Stomach smooth muscle (tissue), 2 donors: ENCODE measurements around the gene EPS15.

Experiments
- H3K27ac ChIP-seq: one replicate; pipeline ENCODE4 v1.7.0; 2013; ENCODE audit warnings: mild to moderate bottlenecking, low read length, inconsistent platforms
- H3K27me3 ChIP-seq, 2 donors: one replicate each; pipeline ENCODE4 v1.7.0; 2013; ENCODE audit warnings: low read length in 2 of 2; ENCODE audit not compliant: insufficient read depth in 2 of 2, control insufficient read depth in 1 of 2
- H3K36me3 ChIP-seq, 2 donors: one replicate each; pipeline ENCODE4 v1.7.0; 2013; ENCODE audit warnings: low read length in 2 of 2; ENCODE audit not compliant: control insufficient read depth in 2 of 2, insufficient read depth in 2 of 2
- H3K4me1 ChIP-seq: one replicate; pipeline ENCODE4 v1.7.0; 2013; ENCODE audit warnings: low read length; ENCODE audit not compliant: control insufficient read depth, insufficient read depth
- H3K4me3 ChIP-seq, 2 donors: one replicate each; pipeline ENCODE4 v1.7.0; 2013; ENCODE audit warnings: low read length in 2 of 2
- H3K9ac ChIP-seq, 2 donors: one replicate each; pipeline ENCODE4 v1.7.0; 2013; ENCODE audit warnings: low read length in 2 of 2, mild to moderate bottlenecking in 1 of 2
- H3K9me3 ChIP-seq, 2 donors: one replicate each; pipeline ENCODE4 v1.7.0; 2013; ENCODE audit warnings: low read length in 2 of 2; ENCODE audit not compliant: control insufficient read depth in 2 of 2
- donor health status: healthy.
- donor health status: Pancreatic carcinoma.

The EPS15 gene

GRCh38 chr1:51558375-51558924 lies 39.4 kb upstream of the EPS15 start:
- H3K27ac ChIP-seq, result no peak overlapping the region
- H3K9ac ChIP-seq, result no peak overlapping the region
- no peaks in the 10 kb centered on the region for H3K9me3 ChIP-seq
- H3K27me3 ChIP-seq, result no peaks in the 10 kb centered on the region
- no peak overlapping the region for H3K4me3 ChIP-seq
- H3K4me1 ChIP-seq, result no peaks in the 10 kb centered on the region
- H3K36me3 ChIP-seq, result no peaks in the 10 kb centered on the region

GRCh38 chr1:51557168-51557567 lies 38.1 kb upstream of the EPS15 start:
- Histone ChIP-seq H3K27me3 (no peaks in the 10 kb centered on the region), H3K9me3 (no peaks in the 10 kb centered on the region), H3K27ac (no peak overlapping the region), H3K4me3 (no peak overlapping the region), H3K36me3 (no peaks in the 10 kb centered on the region), H3K4me1 (no peaks in the 10 kb centered on the region), H3K9ac (no peak overlapping the region)

DNA sequence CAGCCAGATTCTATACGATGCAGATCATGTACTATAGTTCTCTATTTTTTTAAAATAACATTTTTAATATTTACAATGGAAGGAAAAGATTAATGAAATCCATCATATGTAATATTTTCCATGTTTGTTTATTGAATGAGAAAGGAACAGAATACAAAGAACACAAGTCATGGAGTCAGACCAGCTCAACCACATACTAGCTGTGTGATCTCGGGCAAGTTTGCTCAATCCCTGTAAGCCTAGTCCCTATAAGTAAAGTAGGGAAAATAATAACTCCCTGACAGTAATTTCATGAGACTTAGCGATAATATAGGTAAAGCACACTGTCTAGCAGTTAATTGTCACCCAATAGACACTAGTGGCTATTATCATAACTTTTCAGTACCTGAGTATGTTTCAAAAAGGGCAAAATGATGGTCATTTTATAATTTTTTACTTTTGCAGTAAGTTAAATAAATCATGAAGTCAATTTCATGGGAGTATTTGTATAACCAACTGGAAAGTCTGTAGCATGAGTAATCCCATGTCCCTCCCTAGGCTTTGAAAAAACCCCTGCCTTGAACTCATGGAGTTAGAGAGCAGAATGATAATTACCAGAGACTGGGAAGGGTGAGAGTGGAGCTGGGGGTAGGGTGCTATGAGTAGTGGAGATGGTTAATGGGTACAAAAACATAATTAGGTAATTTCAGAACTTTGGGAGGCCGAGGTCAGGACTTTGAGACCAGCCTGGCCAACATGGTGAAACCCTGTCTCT lies 37.0 kb upstream of the EPS15 start:
- no peaks in the 10 kb centered on the region for H3K36me3 ChIP-seq
- H3K9me3 ChIP-seq, result no peaks in the 10 kb centered on the region
- H3K4me1 ChIP-seq, result no peaks in the 10 kb centered on the region
- no peaks in the 10 kb centered on the region for H3K27me3 ChIP-seq
- H3K9ac ChIP-seq, result no peak overlapping the region
- H3K4me3 ChIP-seq, result no peak overlapping the region
- no peak overlapping the region for H3K27ac ChIP-seq

DNA sequence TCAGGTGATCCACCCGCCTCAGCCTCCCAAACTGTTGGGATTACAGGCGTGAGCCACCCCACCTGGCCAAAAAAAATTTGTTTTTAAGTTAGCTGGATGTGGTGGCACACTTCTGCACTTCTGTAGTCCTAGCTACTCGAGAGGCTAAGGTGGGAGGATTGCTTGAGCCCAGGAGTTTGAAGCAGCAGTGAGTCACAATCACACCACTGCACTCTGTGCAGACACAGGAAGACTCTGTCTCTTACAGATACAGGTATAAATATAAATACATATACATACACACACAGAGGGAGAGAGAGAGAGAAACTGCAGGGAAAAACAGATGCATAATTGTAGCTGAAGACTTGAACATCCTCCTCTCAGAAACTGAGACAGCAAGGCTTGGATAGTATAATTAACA lies 34.8 kb upstream of the EPS15 start:
- no peaks in the 10 kb centered on the region for H3K36me3 ChIP-seq
- H3K27me3 ChIP-seq, result no peaks in the 10 kb centered on the region
- no peak overlapping the region for H3K4me3 ChIP-seq
- no peaks in the 10 kb centered on the region for H3K9me3 ChIP-seq
- H3K27ac ChIP-seq, result no peak overlapping the region
- no peaks in the 10 kb centered on the region for H3K4me1 ChIP-seq
- no peak overlapping the region for H3K9ac ChIP-seq

GRCh38 chr1:51552929-51553807 lies 34.1 kb upstream of the EPS15 start:
- Histone ChIP-seq H3K4me1 (no peaks in the 10 kb centered on the region), H3K36me3 (no peaks in the 10 kb centered on the region), H3K27ac (no peak overlapping the region), H3K9me3 (no peaks in the 10 kb centered on the region), H3K9ac (no peak overlapping the region), H3K4me3 (no peak overlapping the region), H3K27me3 (no peaks in the 10 kb centered on the region)

- H3K4me1 ChIP-seq, result no peaks in the 10 kb centered on the region
- H3K36me3 ChIP-seq, result no peaks in the 10 kb centered on the region
- no peaks in the 10 kb centered on the region for H3K9me3 ChIP-seq
- no peaks in the 10 kb centered on the region for H3K27me3 ChIP-seq
- no peak overlapping the region for H3K4me3 ChIP-seq
- H3K27ac ChIP-seq, result no peak overlapping the region
- H3K9ac ChIP-seq, result no peak overlapping the region
Observed at GRCh38 chr1:51551848-51552296, 32.8 kb upstream of the EPS15 start.

DNA sequence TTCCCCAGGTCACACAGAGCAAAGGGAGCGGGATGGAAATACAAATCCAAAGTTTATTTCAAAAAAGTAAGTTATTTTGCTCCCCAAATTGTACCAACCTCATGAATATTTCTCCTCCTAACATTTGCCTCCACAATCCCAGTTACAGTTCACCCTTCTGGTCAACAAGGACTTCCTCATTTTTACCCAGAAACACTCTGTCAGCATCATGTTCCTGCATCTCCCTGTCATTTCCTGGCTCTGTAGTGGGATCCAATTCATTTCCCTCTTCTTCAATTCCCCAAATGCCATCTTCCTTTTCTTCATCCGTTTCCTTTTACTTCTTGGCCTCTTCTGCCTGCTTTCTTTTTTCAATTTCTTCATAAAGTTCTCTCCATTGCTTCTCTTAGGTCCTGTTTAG lies 32.0 kb upstream of the EPS15 start:
- H3K4me3 ChIP-seq, result no peak overlapping the region
- H3K9ac ChIP-seq, result no peak overlapping the region
- no peak overlapping the region for H3K27ac ChIP-seq
- H3K4me1 ChIP-seq, result no peaks in the 10 kb centered on the region
- H3K9me3 ChIP-seq, result no peaks in the 10 kb centered on the region
- no peaks in the 10 kb centered on the region for H3K27me3 ChIP-seq
- H3K36me3 ChIP-seq, result no peaks in the 10 kb centered on the region

- no peaks in the 10 kb centered on the region for H3K4me1 ChIP-seq
- H3K27ac ChIP-seq, result no peak overlapping the region
- no peaks in the 10 kb centered on the region for H3K9me3 ChIP-seq
- no peak overlapping the region for H3K4me3 ChIP-seq
- no peak overlapping the region for H3K9ac ChIP-seq
- no peaks in the 10 kb centered on the region for H3K36me3 ChIP-seq
- H3K27me3 ChIP-seq, result no peaks in the 10 kb centered on the region
Observed at GRCh38 chr1:51549901-51550300, 30.8 kb upstream of the EPS15 start.

DNA sequence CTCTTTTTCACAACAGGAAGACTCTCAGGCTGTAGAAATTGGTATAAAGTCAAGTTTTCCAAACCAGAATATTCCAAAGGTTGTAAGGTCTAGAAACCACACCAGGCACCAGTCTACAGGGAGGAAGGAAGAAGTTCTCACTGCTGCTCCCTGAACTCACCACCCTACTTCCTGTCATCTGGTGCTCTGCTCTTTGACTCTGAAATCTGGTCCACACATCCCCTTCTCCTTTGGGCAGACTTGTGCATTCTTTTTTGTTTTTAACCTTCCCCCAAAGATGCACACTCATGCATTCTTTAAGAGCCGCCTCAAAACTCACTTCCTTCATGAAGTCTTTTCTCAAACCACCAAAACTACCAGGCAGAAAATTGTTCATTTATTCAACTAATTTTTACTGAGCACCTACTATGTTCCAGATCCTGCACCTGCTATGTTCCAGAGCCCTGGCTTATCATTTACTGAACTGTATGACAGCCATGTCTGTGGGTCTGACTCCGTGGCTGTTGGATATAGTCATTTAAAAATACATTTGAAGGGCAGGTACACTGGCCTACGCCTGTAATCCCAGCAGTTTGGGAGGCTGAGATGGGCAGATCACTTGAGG lies 30.1 kb upstream of the EPS15 start:
- H3K4me1 ChIP-seq, result no peaks in the 10 kb centered on the region
- H3K27ac ChIP-seq, result no peak overlapping the region
- H3K9ac ChIP-seq, result no peak overlapping the region
- H3K9me3 ChIP-seq, result no peaks in the 10 kb centered on the region
- H3K36me3 ChIP-seq, result no peaks in the 10 kb centered on the region
- no peaks in the 10 kb centered on the region for H3K27me3 ChIP-seq
- H3K4me3 ChIP-seq, result no peak overlapping the region

GRCh38 chr1:51543858-51544257 lies 24.8 kb upstream of the EPS15 start:
- Histone ChIP-seq H3K9me3 (no peaks in the 10 kb centered on the region), H3K27me3 (no peaks in the 10 kb centered on the region), H3K36me3 (no peaks in the 10 kb centered on the region)

More at GRCh38 chr1:51543858-51544257, 24.8 kb upstream of the EPS15 start:
- no peak overlapping the region for H3K9ac ChIP-seq
- no peak overlapping the region for H3K4me3 ChIP-seq
- H3K27ac ChIP-seq, result no peak overlapping the region
- H3K4me1 ChIP-seq, result no peaks in the 10 kb centered on the region
